ENCODE data around the gene GRM3.

GRCh38 chr7:86837235-86837634 lies 193.5 kb downstream of the GRM3 start:
- TF ChIP-seq JUN (IDR thresholded peaks at IDR 0.05; ENCODE audit: borderline replicate concordance, insufficient read depth, insufficient read length, low read depth), result no peak
- TF ChIP-seq CTCF (IDR thresholded peaks at IDR 0.05; ENCODE audit: extremely low read depth in 1 of 2, insufficient read depth in 1 of 2, low read depth in 1 of 2, low read length in 2 of 2), result no peak
- TF ChIP-seq POLR2A (IDR thresholded peaks at IDR 0.05; ENCODE audit: low read depth, low read length), result no peak
- no peak for TF ChIP-seq POLR2AphosphoS5 (IDR thresholded peaks at IDR 0.05; ENCODE audit: insufficient read depth, low read depth, low read length)
- TF ChIP-seq EZH2 (IDR thresholded peaks at IDR 0.05; ENCODE audit: borderline replicate concordance, low read depth, low read length, severe bottlenecking), result no peak
- no peak for TF ChIP-seq MYC (IDR thresholded peaks at IDR 0.05; ENCODE audit: low read depth, low read length)
